Measurements from ENCODE around the gene PCDHGA7.
"Not testable (repeated sequence)": the region's sequence is repeated elsewhere in the genome, so short reads cannot be mapped to it uniquely, and the experiment has no call there.

PCDHGA7 gene

GRCh38 chr5:141343953-141344463 is 38.5 kb upstream of the PCDHGA7 start:
- H3K36me3 ChIP-seq (ENCODE audit: control insufficient read depth in 4 of 4, insufficient read depth in 4 of 4, low read length in 3 of 4), result peaks cover 0 to 9% (median 0%) of the 10 kb centered on the region in 4 experiments
- CTCF ChIA-PET, result interaction anchor here (1.0 to 2.6 kb wide), 4 partner anchors 9 to 26 kb away, joined by 3 to 7 read pairs (median 4); partner anchors contain the start of gene TAF7
- no peak for DNase-seq
- H3K4me1 ChIP-seq (ENCODE audit: control extremely low read depth in 1 of 4, control insufficient read depth in 4 of 4, insufficient read depth in 4 of 4, low read length in 3 of 4), result no peaks in the 10 kb centered on the region
- WGBS (ENCODE audit: insufficient coverage), result 24% methylated on average over 27 of the region's 31 CpGs
- no peak overlapping the region for H3K27ac ChIP-seq (ENCODE audit: insufficient read depth in 1 of 2, low read depth in 1 of 2, low read length in 2 of 2, poor library complexity in 1 of 2, severe bottlenecking in 2 of 2)
- POLR2A ChIA-PET, result no interaction called here
- peaks cover 17 to 63% (median 37%) of the 10 kb centered on the region in 5 experiments for H3K9me3 ChIP-seq (ENCODE audit: control extremely low read depth in 1 of 5, control insufficient read depth in 4 of 5, insufficient read depth in 2 of 5, low read depth in 1 of 5, low read length in 4 of 5)
- H3K27me3 ChIP-seq (replicated peaks in 2 of 5; ENCODE audit: control insufficient read depth in 4 of 5, insufficient read depth in 5 of 5, low read length in 4 of 5), result peaks cover 17 to 82% (median 22%) of the 10 kb centered on the region in 5 experiments
- H3K4me3 ChIP-seq (ENCODE audit: control insufficient read depth in 1 of 7, extremely low read depth in 1 of 7, insufficient read depth in 4 of 7, low read depth in 2 of 7, low read length in 6 of 7), result peak overlapping the region in 4 of 7 experiments; percentile 6 to 51 (median 10)

GRCh38 chr5:141345327-141345726 is 37.2 kb upstream of the PCDHGA7 start:
- Histone ChIP-seq H3K4me1 (ENCODE audit: control extremely low read depth in 1 of 4, control insufficient read depth in 4 of 4, insufficient read depth in 4 of 4, low read length in 3 of 4) (no peaks in the 10 kb centered on the region), H3K4me3 (ENCODE audit: control insufficient read depth in 1 of 7, extremely low read depth in 1 of 7, insufficient read depth in 4 of 7, low read depth in 2 of 7, low read length in 6 of 7) (no peak overlapping the region), H3K36me3 (ENCODE audit: control insufficient read depth in 4 of 4, insufficient read depth in 4 of 4, low read length in 3 of 4) (peaks cover 0 to 6% (median 0%) of the 10 kb centered on the region in 4 experiments), H3K27me3 (replicated peaks in 2 of 5; ENCODE audit: control insufficient read depth in 4 of 5, insufficient read depth in 5 of 5, low read length in 4 of 5) (peaks cover 13 to 79% (median 14%) of the 10 kb centered on the region in 5 experiments), H3K9me3 (ENCODE audit: control extremely low read depth in 1 of 5, control insufficient read depth in 4 of 5, insufficient read depth in 2 of 5, low read depth in 1 of 5, low read length in 4 of 5) (peaks cover 14 to 58% (median 33%) of the 10 kb centered on the region in 5 experiments), H3K27ac (ENCODE audit: insufficient read depth in 1 of 2, low read depth in 1 of 2, low read length in 2 of 2, poor library complexity in 1 of 2, severe bottlenecking in 2 of 2) (no peak overlapping the region)
- ChIA-PET CTCF (no interaction called here), POLR2A (no interaction called here)
- DNase-seq, result no peak
- 24% methylated on average over 16 of the region's 20 CpGs for WGBS (ENCODE audit: insufficient coverage)

GRCh38 chr5:141346017-141346416 is 36.5 kb upstream of the PCDHGA7 start:
- DNase-seq; H3K36me3 ChIP-seq (ENCODE audit: control insufficient read depth in 4 of 4, insufficient read depth in 4 of 4, low read length in 3 of 4); H3K4me1 ChIP-seq (ENCODE audit: control extremely low read depth in 1 of 4, control insufficient read depth in 4 of 4, insufficient read depth in 4 of 4, low read length in 3 of 4); H3K27ac ChIP-seq (ENCODE audit: insufficient read depth in 1 of 2, low read depth in 1 of 2, low read length in 2 of 2, poor library complexity in 1 of 2, severe bottlenecking in 2 of 2); H3K4me3 ChIP-seq (ENCODE audit: control insufficient read depth in 1 of 7, extremely low read depth in 1 of 7, insufficient read depth in 4 of 7, low read depth in 2 of 7, low read length in 6 of 7); POLR2A ChIA-PET; CTCF ChIA-PET: not testable (repeated sequence)
- Histone ChIP-seq H3K27me3 (replicated peaks in 2 of 5; ENCODE audit: control insufficient read depth in 4 of 5, insufficient read depth in 5 of 5, low read length in 4 of 5) (peaks cover 17 to 79% (median 20%) of the 10 kb centered on the region in 5 experiments), H3K9me3 (ENCODE audit: control extremely low read depth in 1 of 5, control insufficient read depth in 4 of 5, insufficient read depth in 2 of 5, low read depth in 1 of 5, low read length in 4 of 5) (peaks cover 20 to 58% (median 36%) of the 10 kb centered on the region in 5 experiments)
- WGBS (ENCODE audit: insufficient coverage), result 35% methylated on average over 6 of the region's 35 CpGs

GRCh38 chr5:141349917-141350619 is 32.5 kb upstream of the PCDHGA7 start, which contains the start of gene PCDHGB1:
Gene PCDHGB1 (plus strand): TSS chr5:141350099. CDS start chr5:141350261, 162 bp downstream.
- Histone ChIP-seq H3K4me3 (ENCODE audit: control insufficient read depth in 1 of 7, extremely low read depth in 1 of 7, insufficient read depth in 4 of 7, low read depth in 2 of 7, low read length in 6 of 7) (peak within 1 kb of the TSS in 4 of 7 experiments; percentile 4 to 55 (median 18)), H3K4me1 (ENCODE audit: control extremely low read depth in 1 of 4, control insufficient read depth in 4 of 4, insufficient read depth in 4 of 4, low read length in 3 of 4) (no peaks in the 10 kb centered on the region), H3K36me3 (ENCODE audit: control insufficient read depth in 4 of 4, insufficient read depth in 4 of 4, low read length in 3 of 4) (peaks cover 0 to 6% (median 0%) of the 10 kb centered on the region in 4 experiments), H3K9me3 (ENCODE audit: control extremely low read depth in 1 of 5, control insufficient read depth in 4 of 5, insufficient read depth in 2 of 5, low read depth in 1 of 5, low read length in 4 of 5) (peaks cover 14 to 63% (median 40%) of the 10 kb centered on the region in 5 experiments), H3K27ac (ENCODE audit: insufficient read depth in 1 of 2, low read depth in 1 of 2, low read length in 2 of 2, poor library complexity in 1 of 2, severe bottlenecking in 2 of 2) (no peak within 1 kb of the TSS), H3K27me3 (replicated peaks in 2 of 5; ENCODE audit: control insufficient read depth in 4 of 5, insufficient read depth in 5 of 5, low read length in 4 of 5) (peaks cover 19 to 77% (median 23%) of the 10 kb centered on the region in 5 experiments)
- ChIA-PET POLR2A (no interaction called here), CTCF (interaction anchor here (1.8 kb wide), 1 partner anchor 207 kb away, joined by 7 read pairs; no protein-coding TSS in a partner anchor)
- DNase-seq, result peak; percentile 17 to 60 (median 47)
- 23% methylated on average over 29 of the region's 29 CpGs for WGBS (ENCODE audit: insufficient coverage)

- POLR2A ChIA-PET, result no interaction called here
- no peak for DNase-seq
- Histone ChIP-seq H3K27me3 (replicated peaks in 2 of 5; ENCODE audit: control insufficient read depth in 4 of 5, insufficient read depth in 5 of 5, low read length in 4 of 5) (peaks cover 20 to 82% (median 34%) of the 10 kb centered on the region in 5 experiments), H3K27ac (ENCODE audit: insufficient read depth in 1 of 2, low read depth in 1 of 2, low read length in 2 of 2, poor library complexity in 1 of 2, severe bottlenecking in 2 of 2) (no peak overlapping the region), H3K4me1 (ENCODE audit: control extremely low read depth in 1 of 4, control insufficient read depth in 4 of 4, insufficient read depth in 4 of 4, low read length in 3 of 4) (peaks cover 0 to 3% (median 0%) of the 10 kb centered on the region in 4 experiments), H3K36me3 (ENCODE audit: control insufficient read depth in 4 of 4, insufficient read depth in 4 of 4, low read length in 3 of 4) (peaks cover 0 to 6% (median 0%) of the 10 kb centered on the region in 4 experiments), H3K4me3 (ENCODE audit: control insufficient read depth in 1 of 7, extremely low read depth in 1 of 7, insufficient read depth in 4 of 7, low read depth in 2 of 7, low read length in 6 of 7) (no peak overlapping the region), H3K9me3 (ENCODE audit: control extremely low read depth in 1 of 5, control insufficient read depth in 4 of 5, insufficient read depth in 2 of 5, low read depth in 1 of 5, low read length in 4 of 5) (peaks cover 14 to 73% (median 48%) of the 10 kb centered on the region in 5 experiments)
- CTCF ChIA-PET, result interaction anchor here (1.8 kb wide), 1 partner anchor 206 kb away, joined by 7 read pairs; no protein-coding TSS in a partner anchor
- 30% methylated on average over 17 of the region's 36 CpGs for WGBS (ENCODE audit: insufficient coverage)
These were observed 31.0 kb upstream of the PCDHGA7 start for GRCh38 chr5:141351591-141351990.

GRCh38 chr5:141354900-141355469 is 27.6 kb upstream of the PCDHGA7 start, which contains the start of gene PCDHGA4:
Gene PCDHGA4 (plus strand): TSS chr5:141355021. CDS start chr5:141355108, 87 bp downstream.
- WGBS (ENCODE audit: insufficient coverage), result 18% methylated on average over 29 of the region's 29 CpGs
- Histone ChIP-seq H3K36me3 (ENCODE audit: control insufficient read depth in 4 of 4, insufficient read depth in 4 of 4, low read length in 3 of 4) (peaks cover 0 to 6% (median 0%) of the 10 kb centered on the region in 4 experiments), H3K27me3 (replicated peaks in 2 of 5; ENCODE audit: control insufficient read depth in 4 of 5, insufficient read depth in 5 of 5, low read length in 4 of 5) (peaks cover 20 to 77% (median 44%) of the 10 kb centered on the region in 5 experiments), H3K27ac (ENCODE audit: insufficient read depth in 1 of 2, low read depth in 1 of 2, low read length in 2 of 2, poor library complexity in 1 of 2, severe bottlenecking in 2 of 2) (no peak within 1 kb of the TSS), H3K9me3 (ENCODE audit: control extremely low read depth in 1 of 5, control insufficient read depth in 4 of 5, insufficient read depth in 2 of 5, low read depth in 1 of 5, low read length in 4 of 5) (peaks cover 11 to 74% (median 51%) of the 10 kb centered on the region in 5 experiments), H3K4me1 (ENCODE audit: control extremely low read depth in 1 of 4, control insufficient read depth in 4 of 4, insufficient read depth in 4 of 4, low read length in 3 of 4) (peaks cover 0 to 3% (median 0%) of the 10 kb centered on the region in 4 experiments), H3K4me3 (ENCODE audit: control insufficient read depth in 1 of 7, extremely low read depth in 1 of 7, insufficient read depth in 4 of 7, low read depth in 2 of 7, low read length in 6 of 7) (peak within 1 kb of the TSS in 3 of 7 experiments; percentile 23 to 62 (median 39))
- DNase-seq, result peak in 2 of 3 donors; percentile 28 to 35
- ChIA-PET POLR2A (no interaction called here), CTCF (interaction anchor here (0.8 to 1.9 kb wide), 2 partner anchors 12 to 15 kb away, joined by 3 to 7 read pairs; partner anchors contain the start of gene PCDHGB3)

Data from common myeloid progenitor, CD34-positive (primary cell).